HepG2 (cell line): ENCODE results near the gene IPP. TPM values are rescaled to one million over a fixed set of nuclear protein-coding genes. Genes with fewer than 3 reads are reported as not detected.

Experiments used
- AHR ChIP-seq: IDR thresholded peaks from 2 replicates; pipeline ENCODE4 v1.6.1; 2018; ENCODE audit warnings: missing genetic modification reagents, missing compliant biosample characterization
- ATM ChIP-seq: fragments of 450-650 bp; IDR thresholded peaks from 2 replicates; pipeline ENCODE4 v1.7.1; 2017; ENCODE audit warnings: mild to moderate bottlenecking, borderline replicate concordance
- CCAR2 ChIP-seq: fragments of 200-400 bp; formaldehyde crosslinking; optimal IDR thresholded peaks from 2 replicates; pipeline ENCODE3; 2018; ENCODE audit warnings: low read depth, mild to moderate bottlenecking, low read length, moderate library complexity
- HCFC1 ChIP-seq: fragments of 150-350 bp; IDR thresholded peaks from 2 replicates; pipeline ENCODE4 v1.6.1; 2014; ENCODE audit warnings: low read depth, low read length
- KDM3A ChIP-seq: IDR thresholded peaks from 2 replicates; pipeline ENCODE4 v1.6.1; 2018; ENCODE audit warnings: low read depth, missing compliant biosample characterization
- KLF16 ChIP-seq, 2 experiments: sonication (generic) in 1 of 2; formaldehyde crosslinking in 1 of 2; IDR thresholded peaks; 2 replicates each; pipeline versions ENCODE4 v1.6.1 to v1.8.0; 2016 to 2023; ENCODE audit warnings: missing genetic modification reagents in 2 of 2, missing compliant biosample characterization in 1 of 2
- NFYB ChIP-seq: sonication (generic); formaldehyde crosslinking; IDR thresholded peaks from 2 replicates; pipeline ENCODE4 v1.4.0; 2020; ENCODE audit warnings: missing genetic modification reagents
- NONO ChIP-seq, 2 experiments: fragments of 450-650 bp in 1 of 2; sonication (generic) in 1 of 2; formaldehyde crosslinking in 1 of 2; IDR thresholded peaks in 1 of 2; conservative IDR thresholded peaks in 1 of 2; 2 replicates each; pipeline versions ENCODE4 v1.6.1 to v1.8.0; 2017 to 2022; ENCODE audit warnings: mild to moderate bottlenecking in 1 of 2, missing genetic modification reagents in 1 of 2, moderate library complexity in 1 of 2
- SOX6 ChIP-seq, 2 experiments: fragments of 450-650 bp in 1 of 2; sonication (generic) in 1 of 2; formaldehyde crosslinking in 1 of 2; IDR thresholded peaks; 2 replicates each; pipeline versions ENCODE4 v1.4.0 to v1.6.1; 2017 to 2020; ENCODE audit warnings: antibody characterized with exemption in 1 of 2, mild to moderate bottlenecking in 1 of 2, missing genetic modification reagents in 1 of 2
- TEF ChIP-seq: sonication (generic); formaldehyde crosslinking; IDR thresholded peaks from 2 replicates; pipeline ENCODE4 v1.5.0; 2020; ENCODE audit warnings: missing genetic modification reagents
- TRIM24 ChIP-seq: sonication (generic); formaldehyde crosslinking; IDR thresholded peaks from 2 replicates; pipeline ENCODE4 v1.8.0; 2022; ENCODE audit warnings: mild to moderate bottlenecking, missing genetic modification reagents
- YEATS2 ChIP-seq: sonication (generic); formaldehyde crosslinking; IDR thresholded peaks from 2 replicates; pipeline ENCODE4 v1.4.0; 2020; ENCODE audit warnings: missing genetic modification reagents, borderline replicate concordance
- ZBTB25 ChIP-seq: IDR thresholded peaks from 2 replicates; pipeline ENCODE4 v1.6.1; 2018; ENCODE audit warnings: missing genetic modification reagents
- ZBTB26 ChIP-seq: IDR thresholded peaks from 2 replicates; pipeline ENCODE4 v1.6.1; 2016; ENCODE audit warnings: missing compliant biosample characterization, missing genetic modification reagents, borderline replicate concordance
- ZFP62 ChIP-seq: sonication (generic); formaldehyde crosslinking; IDR thresholded peaks from 2 replicates; pipeline ENCODE4 v1.4.0; 2020; ENCODE audit warnings: missing genetic modification reagents
- ZKSCAN8 ChIP-seq: IDR thresholded peaks from 2 replicates; pipeline ENCODE4 v1.6.1; 2016; ENCODE audit warnings: borderline replicate concordance, missing genetic modification reagents, missing compliant biosample characterization
- ZNF12 ChIP-seq: sonication (generic); formaldehyde crosslinking; IDR thresholded peaks from 2 replicates; pipeline ENCODE4 v1.5.0; 2020; ENCODE audit warnings: missing genetic modification reagents
- ZNF180 ChIP-seq: sonication (generic); formaldehyde crosslinking; IDR thresholded peaks from 2 replicates; pipeline ENCODE4 v1.4.0; 2020; ENCODE audit warnings: low read depth, missing genetic modification reagents, borderline replicate concordance
- ZNF30 ChIP-seq: sonication (generic); formaldehyde crosslinking; IDR thresholded peaks from 2 replicates; pipeline ENCODE4 v1.5.0; 2020; ENCODE audit warnings: mild to moderate bottlenecking, missing genetic modification reagents
- ZNF441 ChIP-seq: sonication (generic); formaldehyde crosslinking; IDR thresholded peaks from 2 replicates; pipeline ENCODE4 v1.7.0; 2021; ENCODE audit warnings: missing genetic modification reagents, borderline replicate concordance
- ZNF7 ChIP-seq: IDR thresholded peaks from 2 replicates; pipeline ENCODE4 v1.6.1; 2016; ENCODE audit warnings: missing biosample characterization, missing genetic modification reagents
- ZNF704 ChIP-seq: sonication (generic); formaldehyde crosslinking; IDR thresholded peaks from 2 replicates; pipeline ENCODE4 v1.8.1; 2023; ENCODE audit warnings: mild to moderate bottlenecking, inconsistent platforms, moderate library complexity, missing genetic modification reagents, borderline replicate concordance
- ZNF75D ChIP-seq: sonication (generic); formaldehyde crosslinking; IDR thresholded peaks from 2 replicates; pipeline ENCODE4 v1.8.1; 2023; ENCODE audit warnings: missing genetic modification reagents, mild to moderate bottlenecking, borderline replicate concordance
- ZNF768 ChIP-seq: sonication (generic); formaldehyde crosslinking; IDR thresholded peaks from 2 replicates; pipeline ENCODE4 v1.4.0; 2020; ENCODE audit warnings: missing genetic modification reagents
- ZNF891 ChIP-seq: sonication (generic); formaldehyde crosslinking; IDR thresholded peaks from 2 replicates; pipeline ENCODE4 v1.5.0; 2020; ENCODE audit warnings: mild to moderate bottlenecking, missing genetic modification reagents
- polyA plus RNA-seq, 8 experiments: library from polyadenylated mRNA; depleted of rRNA in 3 of 8; stranded (reverse) in 7 of 8; unstranded in 1 of 8; fragments of >200 nt; fragmentation: Illumina TruSeq in 4 of 8; extraction: Trizol in 4 of 8; gene quantifications; 2 replicates each; pipeline versions ENCODE4 v1.2.1 to v1.2.3, GENCODE V29; 2011 to 2016; ENCODE audit warnings: low read depth in 4 of 8, missing spikeins in 1 of 8, mixed read lengths in 1 of 8; ENCODE audit not compliant: insufficient read depth in 1 of 8
- total RNA-seq, 5 experiments: library from RNA; depleted of rRNA; stranded (reverse); fragments of >200 nt; fragmentation: Illumina TruSeq; extraction: Trizol; gene quantifications; 2 replicates each; pipeline ENCODE4 v1.2.3, GENCODE V29; 2016; ENCODE audit warnings: low read depth in 1 of 5

IPP gene
- total and polyA plus RNA-seq, 2 of the 13 experiments (the other 11 are each of a cell fraction or from before 2014, with no cell fraction given), result 3.0 to 9.7 TPM

- 0 out of 2 replicates have a peak, but pooled peaks have one; percentile 12 for TF ChIP-seq TEF (CRISPR knock-in tag)
- TF ChIP-seq AHR, result 0 out of 2 replicates have a peak, but pooled peaks have one; percentile 22
- no peak for TF ChIP-seq ZNF7
- TF ChIP-seq HCFC1, result peak; percentile 70
- no peak for TF ChIP-seq SOX6 (IDR thresholded peaks at IDR 0.05)
- TF ChIP-seq SOX6 (CRISPR knock-in tag; IDR thresholded peaks at IDR 0.05), result peak; percentile 47; the same call in 1 of the 2 replicates
- TF ChIP-seq ZNF30 (CRISPR knock-in tag), result no peak
- no peak for TF ChIP-seq ZFP62 (CRISPR knock-in tag)
- 0 out of 2 replicates have a peak, but pooled peaks have one; percentile 23 for TF ChIP-seq ZNF704
- TF ChIP-seq ZKSCAN8, result 0 out of 2 replicates have a peak, but pooled peaks have one; percentile 17
- TF ChIP-seq ZNF180, result no peak
- TF ChIP-seq ZNF12 (CRISPR knock-in tag), result no peak
- 0 out of 2 replicates have a peak, but pooled peaks have one; percentile 47 for TF ChIP-seq KDM3A (CRISPR knock-in tag)
- TF ChIP-seq ZBTB25 (CRISPR knock-in tag), result peak; percentile 45; the same call in 1 of the 2 replicates
- TF ChIP-seq NONO (IDR thresholded peaks at IDR 0.05), result no peak
- TF ChIP-seq NONO (CRISPR knock-in tag; conservative IDR thresholded peaks at IDR 0.05), result peak; percentile 59; the same call in 1 of the 2 replicates
- TF ChIP-seq KLF16 (CRISPR knock-in tag; IDR thresholded peaks at IDR 0.05), result peak in 1 of 2 experiments; percentile 45; a peak in 1 of 4 replicates
- no peak for TF ChIP-seq ATM
- no peak for TF ChIP-seq ZNF768 (CRISPR knock-in tag)
- TF ChIP-seq ZNF75D (CRISPR knock-in tag), result no peak
- peak; percentile 94 for TF ChIP-seq CCAR2
- TF ChIP-seq NFYB (CRISPR knock-in tag), result 0 out of 2 replicates have a peak, but pooled peaks have one; percentile 14
- TF ChIP-seq ZNF891 (CRISPR knock-in tag), result peak; percentile 71; the same call in 1 of the 2 replicates
- TF ChIP-seq ZBTB26 (CRISPR knock-in tag), result peak; percentile 77; the same call in 1 of the 2 replicates
- TF ChIP-seq ZNF441 (CRISPR knock-in tag), result peak; percentile 71; the same call in 1 of the 2 replicates
- no peak for TF ChIP-seq TRIM24 (CRISPR knock-in tag)
- TF ChIP-seq YEATS2 (CRISPR knock-in tag), result peak; percentile 89
Observed at GRCh38 chr1:45687754-45688740, 62.4 kb downstream of the IPP start, which contains the start of gene TMEM69 (continued).
